22Rv1 (cell line): ENCODE measurements around the gene THTPA.

Source experiments
- ZFX ChIP-seq: fragments of 450-650 bp; IDR thresholded peaks from 2 replicates; pipeline ENCODE4 v1.6.1; 2017; ENCODE audit warnings: antibody characterized with exemption, borderline replicate concordance
- TF ChIP-seq, protein P1 (sequence below): fragments of 450-650 bp; IDR thresholded peaks from 2 replicates; pipeline ENCODE4 v1.5.1; 2017; ENCODE audit warnings: mild to moderate bottlenecking

DNA sequence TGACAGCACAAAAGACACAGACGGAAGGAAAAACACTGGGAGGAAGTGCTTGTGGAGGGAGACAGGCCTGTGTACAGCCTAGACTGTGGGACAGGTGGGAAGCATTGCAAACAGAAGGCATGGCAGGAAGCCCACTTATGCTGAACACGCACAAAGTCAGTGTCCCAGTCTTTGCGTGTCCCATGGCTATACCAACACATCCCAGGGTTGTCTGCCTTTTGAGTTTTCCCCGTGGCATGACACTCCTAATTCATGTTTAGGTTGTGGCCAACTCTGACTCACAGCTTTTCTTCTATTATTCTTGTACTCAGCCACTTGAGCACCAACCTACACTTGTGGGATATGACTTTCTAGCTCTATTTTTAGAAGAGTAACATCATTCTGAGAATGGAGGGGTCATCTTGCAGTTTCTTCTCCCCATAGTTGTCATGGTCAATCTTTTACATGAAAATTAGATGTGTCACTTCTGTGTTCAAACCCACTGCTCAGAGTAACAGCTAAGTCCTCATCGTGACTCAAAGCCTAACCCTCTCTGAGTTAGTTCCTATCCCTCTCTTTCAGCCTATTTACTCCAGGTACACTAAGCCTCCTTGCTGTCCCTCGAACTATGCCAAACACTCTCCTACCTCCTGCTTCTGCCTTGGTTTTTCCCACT is 50.0 kb downstream of the THTPA start:
- TF ChIP-seq, protein P1, sequence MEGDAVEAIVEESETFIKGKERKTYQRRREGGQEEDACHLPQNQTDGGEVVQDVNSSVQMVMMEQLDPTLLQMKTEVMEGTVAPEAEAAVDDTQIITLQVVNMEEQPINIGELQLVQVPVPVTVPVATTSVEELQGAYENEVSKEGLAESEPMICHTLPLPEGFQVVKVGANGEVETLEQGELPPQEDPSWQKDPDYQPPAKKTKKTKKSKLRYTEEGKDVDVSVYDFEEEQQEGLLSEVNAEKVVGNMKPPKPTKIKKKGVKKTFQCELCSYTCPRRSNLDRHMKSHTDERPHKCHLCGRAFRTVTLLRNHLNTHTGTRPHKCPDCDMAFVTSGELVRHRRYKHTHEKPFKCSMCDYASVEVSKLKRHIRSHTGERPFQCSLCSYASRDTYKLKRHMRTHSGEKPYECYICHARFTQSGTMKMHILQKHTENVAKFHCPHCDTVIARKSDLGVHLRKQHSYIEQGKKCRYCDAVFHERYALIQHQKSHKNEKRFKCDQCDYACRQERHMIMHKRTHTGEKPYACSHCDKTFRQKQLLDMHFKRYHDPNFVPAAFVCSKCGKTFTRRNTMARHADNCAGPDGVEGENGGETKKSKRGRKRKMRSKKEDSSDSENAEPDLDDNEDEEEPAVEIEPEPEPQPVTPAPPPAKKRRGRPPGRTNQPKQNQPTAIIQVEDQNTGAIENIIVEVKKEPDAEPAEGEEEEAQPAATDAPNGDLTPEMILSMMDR: no peak
- no peak for TF ChIP-seq ZFX
